ENCODE results near the gene SRSF7.

The SRSF7 gene

DNA sequence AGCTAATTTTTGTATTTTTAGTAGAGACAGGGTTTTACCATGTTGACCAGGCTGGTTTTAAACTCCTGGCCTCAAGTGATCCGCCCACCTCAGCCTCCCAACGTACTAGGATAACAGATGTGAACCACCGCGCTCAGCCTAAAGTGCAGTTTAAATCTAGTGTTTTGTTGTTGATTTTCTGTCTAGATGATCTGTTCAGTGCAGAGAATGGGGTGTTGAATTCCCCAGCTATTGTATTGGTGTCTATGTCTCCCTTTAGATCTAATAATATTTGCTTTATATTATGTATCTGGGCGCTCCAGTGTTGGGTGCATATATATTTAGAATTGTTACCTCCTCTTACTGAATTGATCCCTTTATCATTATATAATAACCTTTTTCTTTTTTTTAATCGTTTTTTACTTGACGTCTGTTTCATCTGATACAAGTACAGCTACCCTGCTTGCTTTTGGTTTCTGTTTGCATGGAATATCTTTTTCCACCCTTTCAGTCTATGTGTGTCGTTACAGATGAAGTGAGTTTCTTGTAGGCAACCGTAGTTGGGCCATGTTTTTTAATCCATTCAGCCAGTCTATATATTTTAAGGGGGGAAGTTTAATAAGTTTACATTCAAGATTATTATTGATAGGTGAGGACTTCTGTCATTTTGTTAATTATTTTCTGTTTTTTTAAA lies 50.9 kb downstream of the SRSF7 start:
- no peak for DNase-seq

DNA sequence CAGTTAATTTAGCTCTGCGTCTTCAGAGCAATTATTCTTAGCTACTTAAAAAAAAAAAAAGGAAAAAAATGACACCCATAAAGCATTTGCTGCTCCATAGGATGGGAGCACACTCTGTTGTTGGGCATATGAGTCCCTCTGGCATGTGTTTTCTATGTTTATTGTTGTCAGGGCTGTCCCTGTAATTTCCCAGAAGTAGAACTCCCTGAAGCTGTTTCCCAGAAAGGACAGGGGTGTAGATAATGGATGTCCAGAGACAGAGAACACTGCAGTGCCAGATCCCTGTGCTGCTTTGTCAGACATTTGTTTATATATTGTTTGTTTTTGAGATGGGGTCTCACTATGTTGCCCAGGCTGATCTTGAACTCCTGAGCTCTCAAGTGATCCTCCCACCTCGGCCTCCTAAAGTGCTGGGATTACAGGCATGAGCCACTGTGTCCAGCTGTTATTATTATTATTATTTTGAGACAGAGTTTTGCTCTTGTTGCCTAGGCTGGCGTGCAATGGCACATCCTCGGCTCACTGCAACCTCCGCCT lies 52.6 kb downstream of the SRSF7 start:
- no peak for DNase-seq

DNA sequence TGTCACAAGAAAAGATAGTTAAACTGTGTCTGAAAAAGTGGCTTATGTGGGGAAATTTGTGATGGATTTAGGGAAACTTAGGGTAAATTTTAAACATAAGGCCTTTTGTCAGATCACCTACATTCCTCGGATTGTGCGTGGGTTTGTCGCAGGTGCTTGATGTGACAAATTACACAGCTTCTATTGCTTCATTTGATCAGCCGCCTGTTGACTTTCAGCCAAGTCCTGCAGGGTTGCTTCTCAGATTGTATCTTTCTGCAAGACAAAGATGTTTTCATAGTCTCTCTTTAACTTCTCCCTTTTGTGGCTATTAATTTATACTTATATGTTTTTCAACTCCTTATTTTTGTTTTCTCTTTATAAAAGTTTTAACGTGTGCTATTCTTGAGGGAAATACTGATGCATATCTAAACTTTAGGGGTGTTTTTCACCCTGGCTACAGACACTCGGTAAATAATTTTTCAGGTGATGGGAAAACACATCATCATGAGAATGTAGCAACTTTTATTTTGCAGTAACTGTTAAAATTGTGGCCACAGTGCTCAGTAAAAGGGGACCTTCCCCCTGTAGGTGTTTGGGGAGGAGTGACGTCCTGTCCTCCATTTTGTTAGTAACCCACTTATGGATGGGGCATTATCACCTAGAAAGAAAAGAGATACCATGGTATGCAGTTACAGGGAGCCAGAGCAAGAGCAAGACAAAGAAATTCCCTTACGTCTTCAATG lies 53.9 kb downstream of the SRSF7 start:
- DNase-seq, result no peak

Data from EL (cell line).